Osteoblast (primary cell): ENCODE data around the gene LUZP2. TPM values are rescaled to one million over a fixed set of nuclear protein-coding genes. Genes with fewer than 3 reads are reported as not detected.
"Not testable (repeated sequence)": the region's sequence is repeated elsewhere in the genome, so short reads cannot be mapped to it uniquely, and the experiment has no call there.

Source experiments
- DNase-seq: peaks from one replicate; pipeline ENCODE4 v3.0.0; 2011; ENCODE audit warnings: low spot score, mixed read lengths; ENCODE audit not compliant: insufficient read length; ENCODE audit errors: missing footprints
- H2AFZ ChIP-seq: 2 replicates; pipeline ENCODE4 v1.6.0; 2011; ENCODE audit warnings: mild to moderate bottlenecking, low read length
- H3K27ac ChIP-seq: 2 replicates; pipeline ENCODE4 v1.5.1; 2011; ENCODE audit warnings: mild to moderate bottlenecking, low read depth, low read length, moderate library complexity
- H3K27me3 ChIP-seq: 2 replicates; pipeline ENCODE4 v1.6.0; 2012; ENCODE audit warnings: mild to moderate bottlenecking, control low read depth, inconsistent platforms, low read length, moderate library complexity; ENCODE audit not compliant: insufficient read depth
- H3K36me3 ChIP-seq: 2 replicates; pipeline ENCODE4 v1.5.1; 2011; ENCODE audit warnings: mild to moderate bottlenecking, low read length, control low read depth, moderate library complexity; ENCODE audit not compliant: insufficient read depth
- H3K4me1 ChIP-seq: 2 replicates; pipeline ENCODE4 v1.5.1; 2011; ENCODE audit warnings: mild to moderate bottlenecking, low read length, control low read depth, moderate library complexity; ENCODE audit not compliant: insufficient read depth
- H3K4me2 ChIP-seq: 2 replicates; pipeline ENCODE4 v1.6.0; 2011; ENCODE audit warnings: mild to moderate bottlenecking, low read length; ENCODE audit not compliant: insufficient read depth
- H3K4me3 ChIP-seq: fragments of 200-600 bp; sonication (generic); 3 replicates; pipeline ENCODE4 v1.5.1; 2012; ENCODE audit warnings: mild to moderate bottlenecking, low read length, inconsistent platforms; ENCODE audit not compliant: insufficient read depth
- H3K79me2 ChIP-seq: 2 replicates; pipeline ENCODE4 v1.6.0; 2012; ENCODE audit warnings: mild to moderate bottlenecking, low read length, control low read depth, inconsistent platforms; ENCODE audit not compliant: insufficient read depth
- H3K9me3 ChIP-seq: 2 replicates; pipeline ENCODE4 v1.5.1; 2011; ENCODE audit warnings: low read depth, low read length, control low read depth
- H4K20me1 ChIP-seq: 2 replicates; pipeline ENCODE4 v1.6.0; 2012; ENCODE audit warnings: mild to moderate bottlenecking, low read length, control low read depth; ENCODE audit not compliant: insufficient read depth
- CTCF ChIP-seq: IDR thresholded peaks from 2 replicates; pipeline ENCODE4 v1.5.1; 2011; ENCODE audit warnings: mild to moderate bottlenecking, low read depth, low read length, moderate library complexity; ENCODE audit errors: extremely low read depth
- total RNA-seq: library from RNA; depleted of rRNA; stranded (reverse); fragments of >200 nt; gene quantifications from 2 replicates; pipeline ENCODE4 v1.2.3, GENCODE V29; 2012

LUZP2 gene
- total RNA-seq, 1 donor = not detected

GRCh38 chr11:24886880-24887619 lies 390.2 kb downstream of the LUZP2 start:
- no peaks in the 10 kb centered on the region for H3K27me3 ChIP-seq
- H3K79me2 ChIP-seq = no peaks in the 10 kb centered on the region
- no peak overlapping the region for H3K4me3 ChIP-seq
- H3K4me2 ChIP-seq = no peak overlapping the region
- TF ChIP-seq CTCF = no peak
- no peak overlapping the region for H3K27ac ChIP-seq
- no peak overlapping the region for H2AFZ ChIP-seq
- DNase-seq = peak; percentile 54
- H3K36me3 ChIP-seq = no peaks in the 10 kb centered on the region
- no peaks in the 10 kb centered on the region for H4K20me1 ChIP-seq
- no peaks in the 10 kb centered on the region for H3K9me3 ChIP-seq
- no peaks in the 10 kb centered on the region for H3K4me1 ChIP-seq

GRCh38 chr11:24890426-24890825 lies 393.6 kb downstream of the LUZP2 start:
- Histone ChIP-seq H3K27me3 (no peaks in the 10 kb centered on the region), H3K36me3 (no peaks in the 10 kb centered on the region), H2AFZ (no peak overlapping the region), H3K27ac (no peak overlapping the region), H3K9me3 (no peaks in the 10 kb centered on the region), H3K4me3 (no peak overlapping the region), H3K4me1 (no peaks in the 10 kb centered on the region), H4K20me1 (no peaks in the 10 kb centered on the region), H3K4me2 (no peak overlapping the region), H3K79me2 (no peaks in the 10 kb centered on the region)
- no peak for TF ChIP-seq CTCF
- no peak for DNase-seq

GRCh38 chr11:24891845-24892492 lies 395.1 kb downstream of the LUZP2 start:
- H3K4me2 ChIP-seq, DNase-seq, H3K79me2 ChIP-seq, H3K4me3 ChIP-seq, H3K27me3 ChIP-seq, H3K4me1 ChIP-seq, H2AFZ ChIP-seq, H3K27ac ChIP-seq, H3K36me3 ChIP-seq, H3K9me3 ChIP-seq, H4K20me1 ChIP-seq: not testable (repeated sequence)

- TF ChIP-seq CTCF = no peak
These were observed 399.4 kb downstream of the LUZP2 start for GRCh38 chr11:24896118-24896835.

More at GRCh38 chr11:24896118-24896835, 399.4 kb downstream of the LUZP2 start:
- no peaks in the 10 kb centered on the region for H3K27me3 ChIP-seq
- H2AFZ ChIP-seq = no peak overlapping the region
- H3K79me2 ChIP-seq = no peaks in the 10 kb centered on the region
- H3K4me3 ChIP-seq = no peak overlapping the region
- H3K4me1 ChIP-seq = no peaks in the 10 kb centered on the region
- H4K20me1 ChIP-seq = no peaks in the 10 kb centered on the region
- no peaks in the 10 kb centered on the region for H3K9me3 ChIP-seq
- H3K36me3 ChIP-seq = no peaks in the 10 kb centered on the region
- no peak overlapping the region for H3K27ac ChIP-seq
- H3K4me2 ChIP-seq = no peak overlapping the region
- DNase-seq = no peak
